HCT116 (cell line): Measurements from ENCODE around the gene SOD1. TPM values are rescaled to one million over a fixed set of nuclear protein-coding genes. Genes with fewer than 3 reads are reported as not detected.

Source experiments
- ATAC-seq: fragments of 200-7000 bp; cut with Tn5 transposase; 2 replicates; pipeline ENCODE4 v1.9.1; 2020; ENCODE audit warnings: mild to moderate bottlenecking, moderate library complexity
- BruUV-seq: library from RNA; stranded (reverse); fragments of 400-500 nt; replicated peaks from 2 replicates; lab custom pipeline; 2021; lab: Mats Ljungman, UMichigan
- CTCF ChIA-PET: fragments of 300-600 bp; sonication (Branson Sonifier 250); formaldehyde crosslinking; loops from one replicate; lab custom pipeline; 2021; ENCODE audit warnings: antibody characterized with exemption; lab: Charles Lee
- POLR2A ChIA-PET: fragments of 300-600, 350-600 bp; sonication (Branson Sonifier 250); formaldehyde crosslinking; loops from one replicate; lab custom pipeline; 2021; ENCODE audit warnings: antibody characterized with exemption; lab: Charles Lee
- RAD21 ChIA-PET, 2 experiments: fragments of 300-600 bp; sonication (Branson Sonifier 250); formaldehyde crosslinking; loops; one replicate each; lab custom pipeline; 2023; ENCODE audit warnings: low total read pairs in 2 of 2; ENCODE audit not compliant: uncharacterized antibody in 2 of 2, unreplicated experiment in 2 of 2, low non-redundant PET in 1 of 2; lab: Charles Lee
- DNase-seq: peaks from one replicate; pipeline ENCODE4 v3.0.0-alpha.2; 2010; ENCODE audit warnings: low read depth, low spot score
- H2AFZ ChIP-seq: fragments of 200-600 bp; shearing (Covaris generic), sonication (generic); 2 replicates; pipeline ENCODE4 v1.6.1; 2017; ENCODE audit warnings: low read depth, mixed run types, mixed read lengths, antibody characterized with exemption, low read length; ENCODE audit not compliant: poor library complexity, severe bottlenecking
- H3K27ac ChIP-seq: 2 replicates; pipeline ENCODE4 v1.5.1; 2012; ENCODE audit warnings: low read depth, low read length
- H3K27me3 ChIP-seq: fragments of 200-600 bp; sonication (generic); 2 replicates; pipeline ENCODE4 v1.6.1; 2016; ENCODE audit warnings: mixed run types, low read length, mixed read lengths; ENCODE audit not compliant: insufficient read depth
- H3K36me3 ChIP-seq, 2 experiments: fragments of 200-500 bp in 1 of 2; fragments of 200-600 bp in 1 of 2; sonication (Bioruptor generic) in 1 of 2; sonication (generic) in 1 of 2; 2 replicates each; pipeline versions ENCODE4 v1.5.1 to v1.6.1; 2014 to 2016; ENCODE audit warnings: low read length in 2 of 2, inconsistent platforms in 1 of 2, mixed read lengths in 1 of 2, mixed run types in 1 of 2; ENCODE audit not compliant: insufficient read depth in 2 of 2, control insufficient read depth in 1 of 2
- H3K4me1 ChIP-seq, 2 experiments: fragments of 200-600 bp in 1 of 2; sonication (generic) in 1 of 2; 2 replicates each; pipeline versions ENCODE4 v1.5.1 to v1.6.1; 2012 to 2017; ENCODE audit warnings: low read length in 2 of 2, inconsistent platforms in 1 of 2, mild to moderate bottlenecking in 1 of 2, mixed read lengths in 1 of 2, mixed run types in 1 of 2, moderate library complexity in 1 of 2; ENCODE audit not compliant: insufficient read depth in 2 of 2, control insufficient read depth in 1 of 2
- H3K4me2 ChIP-seq: fragments of 200-600 bp; sonication (generic); 2 replicates; pipeline ENCODE4 v1.6.1; 2017; ENCODE audit warnings: mixed run types, low read length, mixed read lengths
- H3K4me3 ChIP-seq, 2 experiments: fragments of 200-600 bp in 1 of 2; sonication (generic) in 1 of 2; replicated peaks in 1 of 2; 2 replicates each; pipeline ENCODE4 v1.5.1; 2011 to 2016; ENCODE audit warnings: low read length in 2 of 2, control low read depth in 1 of 2, low read depth in 1 of 2, mild to moderate bottlenecking in 1 of 2, mixed read lengths in 1 of 2, mixed run types in 1 of 2
- H3K79me2 ChIP-seq: fragments of 200-600 bp; sonication (generic); 2 replicates; pipeline ENCODE4 v1.6.1; 2017; ENCODE audit warnings: mild to moderate bottlenecking, mixed run types, low read length, moderate library complexity, mixed read lengths; ENCODE audit not compliant: insufficient read depth
- H3K9ac ChIP-seq: fragments of 200-600 bp; sonication (generic); 2 replicates; pipeline ENCODE4 v1.6.1; 2016; ENCODE audit warnings: low read length, mixed read lengths
- H3K9me2 ChIP-seq: fragments of 200-600 bp; sonication (generic), shearing (Covaris generic); 2 replicates; pipeline ENCODE4 v1.6.1; 2017; ENCODE audit warnings: mixed run types, mild to moderate bottlenecking, moderate library complexity; ENCODE audit not compliant: insufficient read depth
- H3K9me3 ChIP-seq, 2 experiments: fragments of 200-500 bp in 1 of 2; fragments of 200-600 bp in 1 of 2; sonication (Bioruptor generic) in 1 of 2; sonication (generic) in 1 of 2; 2 replicates each; pipeline ENCODE4 v1.6.1; 2014 to 2017; ENCODE audit warnings: low read length in 2 of 2, mixed read lengths in 2 of 2, inconsistent platforms in 1 of 2, low read depth in 1 of 2, mild to moderate bottlenecking in 1 of 2, mixed run types in 1 of 2, moderate library complexity in 1 of 2; ENCODE audit not compliant: control insufficient read depth in 1 of 2, insufficient read depth in 1 of 2
- H4K20me1 ChIP-seq: fragments of 200-600 bp; sonication (generic), shearing (Covaris generic); 2 replicates; pipeline ENCODE4 v1.6.1; 2017; ENCODE audit warnings: mixed run types, mild to moderate bottlenecking, moderate library complexity; ENCODE audit not compliant: insufficient read depth
- CBX3 ChIP-seq: IDR thresholded peaks from 2 replicates; pipeline ENCODE4 v1.6.1; 2012; ENCODE audit warnings: low read depth
- ELF1 ChIP-seq: IDR thresholded peaks from 2 replicates; pipeline ENCODE4 v1.6.1; 2012; ENCODE audit warnings: low read depth, borderline replicate concordance
- EZH2 ChIP-seq: fragments of 200-600 bp; sonication (generic); IDR thresholded peaks from 2 replicates; pipeline ENCODE4 v1.6.1; 2017; ENCODE audit warnings: antibody characterized with exemption, mixed run types
- FOSL1 ChIP-seq: IDR thresholded peaks from 2 replicates; pipeline ENCODE4 v1.6.1; 2012; ENCODE audit warnings: low read depth
- SIN3A ChIP-seq: IDR thresholded peaks from 2 replicates; pipeline ENCODE4 v1.6.1; 2012; ENCODE audit warnings: low read depth
- SP1 ChIP-seq: IDR thresholded peaks from 2 replicates; pipeline ENCODE4 v1.6.1; 2012; ENCODE audit warnings: low read depth
- SRF ChIP-seq: IDR thresholded peaks from 2 replicates; pipeline ENCODE4 v1.6.1; 2012; ENCODE audit warnings: low read depth
- TCF7L2 ChIP-seq: IDR thresholded peaks from 2 replicates; pipeline ENCODE4 v1.7.0; 2011; ENCODE audit warnings: borderline replicate concordance, inconsistent platforms; ENCODE audit not compliant: insufficient read depth, insufficient read length; ENCODE audit errors: extremely low read depth
- ZNF274 ChIP-seq: fragments of 200-500 bp; sonication (Bioruptor generic); IDR thresholded peaks from 2 replicates; pipeline ENCODE4 v1.6.1; 2014; ENCODE audit warnings: mild to moderate bottlenecking, low read depth, low read length, inconsistent platforms
- intact Hi-C: fragments of 100-400 bp; cut with micrococcal nuclease; formaldehyde crosslinking; loops from 2 replicates; pipeline ENCODE4 v1.10.0; 2022
- total RNA-seq: library from RNA; stranded (reverse); gene quantifications from one replicate; pipeline ENCODE4 v1.2.1, GENCODE V29; 2021; ENCODE audit not compliant: unreplicated experiment
- TF ChIP-seq, protein P1 (sequence below): IDR thresholded peaks from 2 replicates; pipeline ENCODE4 v1.6.1; 2012
- TF ChIP-seq, protein P2 (sequence below): IDR thresholded peaks from 2 replicates; pipeline ENCODE4 v1.6.1; 2011; ENCODE audit warnings: mild to moderate bottlenecking, low read length, moderate library complexity; ENCODE audit not compliant: insufficient replicate concordance; ENCODE audit errors: extremely low read depth
- TF ChIP-seq, protein P3 (sequence below): IDR thresholded peaks from 2 replicates; pipeline ENCODE4 v1.6.1; 2012

SOD1 gene
- total RNA-seq, 1 experiment from 2014 or later = 419 TPM

GRCh38 chr21:31714741-31715365, 55.4 kb downstream of the SOD1 start (continued):
- TF ChIP-seq SP1 (no peak), EZH2 (no peak), CBX3 (no peak), SRF (no peak), ELF1 (no peak), ZNF274 (no peak)
- TF ChIP-seq, protein P1, sequence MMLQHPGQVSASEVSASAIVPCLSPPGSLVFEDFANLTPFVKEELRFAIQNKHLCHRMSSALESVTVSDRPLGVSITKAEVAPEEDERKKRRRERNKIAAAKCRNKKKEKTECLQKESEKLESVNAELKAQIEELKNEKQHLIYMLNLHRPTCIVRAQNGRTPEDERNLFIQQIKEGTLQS = no peak
- TF ChIP-seq, protein P2, sequence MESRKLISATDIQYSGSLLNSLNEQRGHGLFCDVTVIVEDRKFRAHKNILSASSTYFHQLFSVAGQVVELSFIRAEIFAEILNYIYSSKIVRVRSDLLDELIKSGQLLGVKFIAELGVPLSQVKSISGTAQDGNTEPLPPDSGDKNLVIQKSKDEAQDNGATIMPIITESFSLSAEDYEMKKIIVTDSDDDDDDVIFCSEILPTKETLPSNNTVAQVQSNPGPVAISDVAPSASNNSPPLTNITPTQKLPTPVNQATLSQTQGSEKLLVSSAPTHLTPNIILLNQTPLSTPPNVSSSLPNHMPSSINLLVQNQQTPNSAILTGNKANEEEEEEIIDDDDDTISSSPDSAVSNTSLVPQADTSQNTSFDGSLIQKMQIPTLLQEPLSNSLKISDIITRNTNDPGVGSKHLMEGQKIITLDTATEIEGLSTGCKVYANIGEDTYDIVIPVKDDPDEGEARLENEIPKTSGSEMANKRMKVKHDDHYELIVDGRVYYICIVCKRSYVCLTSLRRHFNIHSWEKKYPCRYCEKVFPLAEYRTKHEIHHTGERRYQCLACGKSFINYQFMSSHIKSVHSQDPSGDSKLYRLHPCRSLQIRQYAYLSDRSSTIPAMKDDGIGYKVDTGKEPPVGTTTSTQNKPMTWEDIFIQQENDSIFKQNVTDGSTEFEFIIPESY = no peak

DNA sequence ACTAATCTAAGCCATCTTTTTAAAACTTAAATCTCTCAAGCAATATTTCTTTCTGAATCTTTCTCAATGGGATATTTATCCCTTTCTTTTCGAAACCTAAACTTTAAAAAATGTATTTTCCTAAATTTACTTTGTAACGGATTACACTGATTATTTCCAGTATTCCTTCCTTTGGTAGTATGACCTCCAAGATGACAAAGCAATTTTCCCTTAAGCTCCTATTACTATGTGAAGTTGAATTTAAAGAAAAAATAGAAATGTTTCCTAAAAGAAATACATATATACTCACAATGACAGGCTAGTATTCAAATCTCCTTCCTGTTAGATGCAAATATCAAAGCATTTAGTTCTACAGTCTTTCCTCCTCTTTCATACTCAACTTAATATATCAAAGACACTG, 56.6 kb downstream of the SOD1 start:
- H3K9me2 ChIP-seq = no peaks in the 10 kb centered on the region
- H3K4me2 ChIP-seq = no peak overlapping the region
- no peak overlapping the region for H3K9ac ChIP-seq
- POLR2A ChIA-PET = no interaction called here
- no peak overlapping the region for H3K27ac ChIP-seq
- H3K27me3 ChIP-seq = no peaks in the 10 kb centered on the region
- H3K36me3 ChIP-seq = no peaks in the 10 kb centered on the region
- no peaks in the 10 kb centered on the region for H3K9me3 ChIP-seq
- H3K4me1 ChIP-seq = peaks cover 0 to 12% of the 10 kb centered on the region in 2 experiments; a peak in 2 of 4 replicates
- H3K4me3 ChIP-seq = no peak overlapping the region
- ATAC-seq (no peak), DNase-seq (no peak)
- H4K20me1 ChIP-seq = peaks cover 53% of the 10 kb centered on the region; the same call in 1 of the 2 replicates
- TF ChIP-seq SRF (no peak), SP1 (no peak), CBX3 (no peak), TCF7L2 (no peak), FOSL1 (no peak), SIN3A (no peak)
- TF ChIP-seq, protein P2 = no peak
- TF ChIP-seq, protein P3, sequence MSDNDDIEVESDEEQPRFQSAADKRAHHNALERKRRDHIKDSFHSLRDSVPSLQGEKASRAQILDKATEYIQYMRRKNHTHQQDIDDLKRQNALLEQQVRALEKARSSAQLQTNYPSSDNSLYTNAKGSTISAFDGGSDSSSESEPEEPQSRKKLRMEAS = no peak
- TF ChIP-seq, protein P1 = no peak
- CTCF ChIA-PET = no interaction called here
- peaks cover 99% of the 10 kb centered on the region for H3K79me2 ChIP-seq
- no peak overlapping the region for H2AFZ ChIP-seq
- RAD21 ChIA-PET = no interaction called here
- intact Hi-C loops = no loop called here
- BruUV-seq = no TSS peak
